AG09319 (cell line): Measurements from ENCODE around the gene KLKB1.

Experiments used
- DNase-seq: peaks from one replicate; pipeline ENCODE4 v3.0.0-alpha.2; 2010; ENCODE audit warnings: low read depth; ENCODE audit errors: extremely low read depth
- CTCF ChIP-seq: IDR thresholded peaks from 2 replicates; pipeline ENCODE4 v1.5.1; 2011; ENCODE audit warnings: low read depth, mild to moderate bottlenecking, inconsistent platforms, low read length, moderate library complexity

KLKB1 gene

GRCh38 chr4:186204686-186205085, 22.6 kb upstream of the KLKB1 start:
- DNase-seq = no peak
- no peak for TF ChIP-seq CTCF

GRCh38 chr4:186205156-186205555, 22.2 kb upstream of the KLKB1 start:
- DNase-seq = no peak
- no peak for TF ChIP-seq CTCF

- DNase-seq = no peak
- TF ChIP-seq CTCF = no peak
Observed at GRCh38 chr4:186216465-186217024, 10.8 kb upstream of the KLKB1 start.

GRCh38 chr4:186217733-186218293, 9.5 kb upstream of the KLKB1 start:
- TF ChIP-seq CTCF = no peak
- no peak for DNase-seq

GRCh38 chr4:186221624-186222023, 5.7 kb upstream of the KLKB1 start:
- DNase-seq = no peak
- no peak for TF ChIP-seq CTCF

GRCh38 chr4:186225848-186226247, 1.5 kb upstream of the KLKB1 start:
- no peak for TF ChIP-seq CTCF
- no peak for DNase-seq

- TF ChIP-seq CTCF = no peak
- no peak for DNase-seq
Observed at GRCh38 chr4:186226521-186227189, 652 bp upstream of the KLKB1 start.
